Pons (tissue), 1 donor: ENCODE results near the gene SLC31A2.

Experiments used
- DNase-seq: peaks from one replicate; pipeline ENCODE4 v3.0.0-alpha.2; 2016; ENCODE audit warnings: low spot score

Gene SLC31A2

GRCh38 chr9:113151696-113152630 is 1.2 kb downstream of the SLC31A2 start:
- peak; percentile 45 for DNase-seq

DNA sequence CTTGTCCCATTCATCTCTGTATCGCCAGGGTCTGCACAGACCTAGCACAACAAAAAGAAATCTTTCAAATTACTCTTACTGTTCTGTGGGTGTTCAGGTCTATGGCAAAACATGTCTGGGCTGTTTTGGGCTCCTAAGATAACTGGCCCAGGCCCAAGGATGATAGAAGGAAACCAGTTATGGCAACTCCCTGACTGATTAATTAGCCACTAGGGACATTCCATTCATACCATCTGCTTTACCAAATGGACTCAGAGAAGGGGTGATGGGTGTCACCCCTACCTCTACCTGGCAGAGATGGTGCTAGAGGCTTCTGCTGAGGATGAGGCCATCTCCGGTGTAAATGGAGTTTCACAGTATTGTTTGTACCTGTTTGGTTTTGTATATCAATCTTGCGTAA is 1.9 kb downstream of the SLC31A2 start:
- peak; percentile 58 for DNase-seq

DNA sequence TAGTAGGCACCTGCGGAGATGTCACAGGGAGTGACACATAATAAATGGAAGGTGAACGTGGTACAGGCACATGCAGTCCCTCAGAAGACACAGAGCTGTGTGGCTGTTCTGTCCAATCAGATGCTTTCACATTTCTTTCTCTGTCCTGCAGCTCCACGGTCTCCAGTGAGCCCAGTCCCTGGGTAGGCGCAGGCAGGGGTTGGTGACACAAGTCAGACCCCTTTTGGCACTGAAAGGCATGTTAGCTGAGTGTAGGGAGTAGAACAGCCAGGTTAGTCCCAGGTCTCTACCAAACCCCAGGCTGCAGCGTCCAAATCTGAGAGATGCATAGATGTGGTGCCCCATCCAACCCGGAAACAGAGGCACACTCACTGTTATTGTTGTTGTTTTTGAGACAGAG is 2.8 kb downstream of the SLC31A2 start:
- peak; percentile 59 for DNase-seq

DNA sequence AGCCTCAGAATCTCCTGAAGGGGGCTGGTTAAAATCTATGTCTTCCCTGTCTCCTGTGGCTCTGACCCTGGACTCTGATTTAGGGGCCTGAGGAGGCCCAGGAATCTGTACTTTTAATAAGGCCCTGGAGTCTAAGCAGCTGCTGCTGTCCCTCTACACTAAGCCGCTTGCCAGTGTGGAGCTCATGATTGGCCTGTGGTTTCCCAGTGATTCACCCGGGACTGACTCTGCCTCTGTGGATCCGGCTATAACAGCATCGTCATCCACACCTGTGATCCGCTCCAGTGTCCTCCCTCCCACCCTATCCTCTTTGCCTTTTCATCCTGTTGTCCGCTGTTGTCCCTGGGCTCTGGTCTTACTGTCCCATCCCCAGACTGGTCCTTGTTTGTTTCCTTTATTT is 3.7 kb downstream of the SLC31A2 start:
- peak; percentile 62 for DNase-seq

GRCh38 chr9:113154946-113155345 is 4.1 kb downstream of the SLC31A2 start:
- no peak for DNase-seq

DNA sequence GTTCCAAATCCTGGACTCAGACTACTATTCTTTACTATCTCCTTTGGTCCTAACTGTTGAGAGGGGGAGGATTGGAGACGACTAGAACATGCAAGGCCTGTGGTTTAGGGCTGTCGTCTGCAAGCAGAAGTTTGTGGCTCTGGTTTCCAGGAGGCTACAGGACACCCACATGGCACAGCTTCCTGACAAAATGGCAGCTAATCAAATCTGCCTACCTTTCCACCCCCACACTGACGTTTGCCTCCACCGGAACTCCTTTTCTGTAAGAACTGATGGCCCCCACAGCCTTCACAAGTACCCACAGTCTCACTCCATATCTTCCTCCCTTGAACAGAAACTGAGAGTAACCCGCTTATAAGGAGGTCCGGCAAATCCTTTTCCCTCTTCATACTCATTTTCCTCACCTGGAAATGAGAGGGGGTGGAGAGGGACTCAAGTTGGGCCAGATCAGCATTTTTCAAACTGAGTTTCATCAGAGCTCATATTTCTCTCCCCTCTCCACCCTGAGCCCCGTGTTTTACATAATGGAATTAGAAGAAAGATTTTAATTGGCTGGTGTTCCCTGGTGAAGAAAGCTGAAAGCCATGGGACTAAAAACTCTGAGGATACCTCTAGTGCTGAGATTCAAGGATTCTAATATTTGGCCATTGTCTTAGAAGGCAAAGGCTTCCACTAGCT is 5.2 kb downstream of the SLC31A2 start:
- peak; percentile 51 for DNase-seq

GRCh38 chr9:113156880-113157279 is 6.1 kb downstream of the SLC31A2 start:
- DNase-seq, result peak; percentile 45

DNA sequence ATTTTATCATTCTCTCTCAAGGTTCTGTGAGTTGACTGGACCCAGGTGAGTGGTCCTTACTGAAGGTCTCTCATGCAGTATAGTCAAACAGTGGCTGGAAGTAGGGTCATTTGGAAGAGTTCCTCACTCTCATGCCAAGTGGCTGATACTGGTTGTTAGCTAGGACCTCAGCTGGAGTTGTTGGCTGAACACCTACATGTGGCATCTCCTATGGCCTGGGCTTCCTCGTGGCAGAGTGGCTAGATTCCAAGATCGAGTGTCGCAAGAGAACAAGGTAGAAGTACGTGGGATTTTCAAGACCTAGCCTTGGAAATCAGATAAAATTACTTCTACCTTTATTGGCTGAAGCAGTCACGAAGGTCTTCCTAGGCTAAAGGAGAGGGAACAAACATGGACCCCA is 7.6 kb downstream of the SLC31A2 start:
- DNase-seq, result no peak

GRCh38 chr9:113160571-113160970 is 9.8 kb downstream of the SLC31A2 start:
- no peak for DNase-seq

DNA sequence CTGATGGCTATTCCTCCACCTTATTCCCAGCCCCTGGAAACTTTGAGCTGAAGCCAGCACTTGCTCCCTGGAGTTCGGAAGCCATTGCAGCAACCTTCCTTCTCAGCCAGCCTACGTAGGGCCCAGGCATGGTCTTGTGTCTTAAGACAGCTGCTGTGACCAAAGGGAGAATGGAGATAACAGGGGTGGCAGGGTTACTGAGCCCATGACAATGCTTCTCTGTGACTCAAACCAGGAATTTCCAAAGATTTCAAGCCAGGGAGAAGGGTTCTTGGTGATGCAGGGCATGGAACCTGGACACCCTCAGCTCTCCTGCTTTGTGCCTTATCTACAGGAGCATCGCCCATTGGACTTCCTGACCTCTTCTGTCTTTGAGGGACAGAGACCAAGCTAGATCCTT is 12.2 kb downstream of the SLC31A2 start:
- DNase-seq, result no peak

- DNase-seq, result peak; percentile 86
Observed at GRCh38 chr9:113164536-113165300, 13.9 kb downstream of the SLC31A2 start.

DNA sequence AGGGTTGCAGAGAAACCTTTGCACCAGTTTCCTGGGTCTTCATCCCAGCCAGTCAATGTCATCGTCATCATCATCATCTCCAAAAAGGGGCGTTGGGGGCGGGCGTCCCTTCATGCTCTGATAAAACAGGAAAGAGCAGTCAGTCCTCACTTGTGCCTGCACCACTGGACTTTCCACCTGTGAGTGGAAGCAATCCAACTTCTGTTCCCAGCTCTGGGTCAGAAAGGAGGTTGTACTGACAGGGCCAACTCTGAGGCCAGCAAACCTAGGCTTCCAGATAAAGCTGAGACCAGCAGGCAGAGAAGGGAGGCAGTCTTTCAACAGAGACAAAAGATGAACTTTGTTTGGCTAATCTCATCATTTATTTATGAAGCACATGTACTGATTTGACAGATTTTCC is 15.2 kb downstream of the SLC31A2 start:
- DNase-seq, result no peak

DNA sequence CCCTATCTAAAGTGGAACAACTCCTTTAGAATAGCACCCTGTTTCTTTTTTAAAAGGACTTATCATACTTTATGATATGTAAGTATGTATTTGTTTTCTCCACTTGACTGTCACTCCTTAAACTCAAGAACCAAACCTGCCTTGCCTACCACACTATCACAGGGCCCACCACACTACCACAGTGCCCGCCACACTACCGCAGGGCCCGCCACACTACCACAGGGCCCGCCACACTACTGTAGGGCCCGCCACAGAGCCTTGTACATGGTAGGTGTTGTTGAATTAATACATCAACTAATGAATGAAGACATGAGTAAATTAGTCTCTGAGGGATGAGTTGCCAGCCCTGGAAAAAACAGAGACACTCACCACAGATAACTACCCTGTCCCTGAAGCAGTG is 18.0 kb downstream of the SLC31A2 start:
- DNase-seq, result no peak

DNA sequence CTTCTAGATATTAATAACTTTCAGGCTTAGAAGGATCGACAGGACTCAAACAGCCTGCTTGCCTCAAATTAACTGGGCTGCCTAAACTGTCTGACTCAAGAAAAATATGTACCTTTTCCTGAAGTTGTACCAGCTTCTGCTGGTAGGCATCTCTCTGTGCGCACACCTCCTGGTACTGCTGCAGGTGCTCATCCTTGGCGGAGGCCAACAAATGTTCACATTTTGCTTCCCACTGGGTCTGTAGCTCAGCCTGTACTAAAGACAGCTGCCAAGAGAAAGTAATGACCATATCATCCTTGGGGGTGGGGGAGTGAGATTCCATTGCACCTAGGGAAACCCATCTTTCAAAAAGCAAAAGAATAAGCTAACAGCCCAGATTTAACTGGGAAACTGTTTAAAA is 22.5 kb downstream of the SLC31A2 start:
- DNase-seq, result no peak

GRCh38 chr9:113176803-113177202 is 26.0 kb downstream of the SLC31A2 start:
- no peak for DNase-seq

GRCh38 chr9:113177251-113177650 is 26.4 kb downstream of the SLC31A2 start:
- DNase-seq, result no peak

- no peak for DNase-seq
Observed at GRCh38 chr9:113178087-113178486, 27.3 kb downstream of the SLC31A2 start.

DNA sequence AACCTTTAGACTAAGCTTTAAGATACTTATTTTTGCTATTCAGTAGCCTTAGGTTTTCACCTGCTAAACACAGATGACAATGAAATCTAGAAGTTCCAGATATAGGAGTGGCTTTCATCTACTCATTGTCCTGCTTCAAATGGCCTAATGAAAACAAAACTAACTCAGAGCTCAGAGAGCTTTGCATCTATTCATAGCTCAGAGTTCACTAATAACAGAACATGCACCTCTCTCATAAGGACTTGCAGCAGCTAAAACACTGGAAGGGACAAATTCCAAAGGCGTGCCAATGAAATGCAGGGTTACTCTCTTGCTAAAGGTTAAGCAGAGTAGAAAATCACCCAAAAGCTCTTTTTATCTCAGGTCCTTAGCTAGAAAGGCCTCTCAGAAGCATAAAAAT is 29.0 kb downstream of the SLC31A2 start:
- no peak for DNase-seq

GRCh38 chr9:113181165-113181564 is 30.4 kb downstream of the SLC31A2 start:
- DNase-seq, result no peak

DNA sequence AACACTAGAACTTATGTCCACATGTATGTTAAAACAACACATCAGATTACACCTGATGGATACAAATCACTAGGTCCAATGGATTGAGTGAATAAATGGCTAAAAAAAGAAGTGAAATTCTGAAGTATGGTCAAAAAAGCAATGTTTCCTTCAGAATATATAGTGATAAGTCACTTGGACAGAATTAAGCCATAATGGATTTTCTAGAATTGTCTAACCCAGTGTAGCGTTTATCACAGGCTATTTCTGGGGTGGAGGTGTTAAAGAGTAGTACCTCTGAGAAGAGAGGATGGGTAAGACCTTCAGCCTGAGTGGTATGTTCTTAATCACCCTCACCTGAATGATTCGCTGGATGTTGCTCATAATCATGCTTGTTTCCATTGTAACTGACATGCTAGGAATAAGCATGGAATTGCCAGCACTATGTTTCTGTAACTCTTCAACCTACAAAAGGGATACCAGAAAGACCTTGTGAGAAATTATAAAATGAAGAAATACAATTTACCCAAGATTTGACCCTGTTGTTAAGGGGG is 33.2 kb downstream of the SLC31A2 start:
- no peak for DNase-seq

GRCh38 chr9:113184539-113184938 is 33.7 kb downstream of the SLC31A2 start:
- DNase-seq, result no peak

DNA sequence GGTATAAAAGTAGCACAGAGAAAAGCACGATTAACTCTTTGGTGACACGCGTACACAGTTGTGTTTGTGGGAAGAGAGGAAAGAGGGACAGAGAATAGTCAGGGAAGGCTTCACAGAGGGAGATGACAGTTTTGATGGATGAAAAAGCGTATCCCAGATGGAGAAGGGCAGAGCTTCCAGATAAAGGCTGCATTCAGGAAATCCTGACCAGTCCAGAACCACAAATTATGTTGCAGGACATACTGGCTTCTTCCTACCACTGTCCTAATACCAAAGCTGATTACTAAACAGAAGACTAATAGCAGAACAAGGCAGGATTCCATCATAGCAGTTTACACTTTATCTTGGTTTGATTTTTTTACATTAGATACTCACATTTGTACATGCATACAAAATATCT is 34.5 kb downstream of the SLC31A2 start:
- DNase-seq, result peak; percentile 65
